HEK293 (cell line): Measurements from ENCODE around the gene BIRC3.
A peak's percentile ranks its signal among the peaks of the same experiment; 100 is the strongest.
"Not testable (repeated sequence)": the region's sequence is repeated elsewhere in the genome, so short reads cannot be mapped to it uniquely, and the experiment has no call there.

Experiments used
- CTCF ChIA-PET: fragments of 350-600 bp; formaldehyde crosslinking; extraction: SDS; loops from one replicate; lab custom pipeline; 2021; ENCODE audit warnings: antibody characterized with exemption; lab: Yijun Ruan, JAX
- POLR2A ChIA-PET: fragments of 300-600 bp; formaldehyde crosslinking; extraction: SDS; loops from one replicate; lab custom pipeline; 2020; ENCODE audit warnings: antibody characterized with exemption, inconsistent platforms; lab: Yijun Ruan, JAX
- H3K27ac ChIP-seq: fragments of 200-500 bp; sonication (Bioruptor generic); 2 replicates; pipeline ENCODE4 v1.5.1; 2014; ENCODE audit warnings: low read depth, low read length, control low read depth, inconsistent platforms; ENCODE audit errors: extremely low read depth
- H3K36me3 ChIP-seq, 2 experiments: fragments of 200-500 bp in 1 of 2; sonication (Bioruptor generic) in 1 of 2; 1 replicate in 1 of 2; 2 replicates in 1 of 2; pipeline ENCODE4 v1.5.1; 2014 to 2017; ENCODE audit warnings: inconsistent platforms in 2 of 2, low read length in 2 of 2; ENCODE audit not compliant: control insufficient read depth in 2 of 2, insufficient read depth in 1 of 2
- H3K4me1 ChIP-seq: fragments of 200-500 bp; sonication (Bioruptor generic); 2 replicates; pipeline ENCODE4 v1.5.1; 2014; ENCODE audit warnings: mild to moderate bottlenecking, low read length, inconsistent platforms; ENCODE audit not compliant: control insufficient read depth, insufficient read depth
- H3K4me3 ChIP-seq: 2 replicates; pipeline ENCODE4 v1.5.1; 2011; ENCODE audit warnings: low read depth, mild to moderate bottlenecking, control low read depth, low read length, moderate library complexity
- H3K9me3 ChIP-seq: fragments of 200-500 bp; sonication (Bioruptor generic); 2 replicates; pipeline ENCODE4 v1.5.1; 2014; ENCODE audit warnings: low read depth, low read length, inconsistent platforms; ENCODE audit not compliant: control insufficient read depth, insufficient read depth
- EGR2 ChIP-seq: fragments of 450-650 bp; formaldehyde crosslinking; IDR thresholded peaks from 2 replicates; pipeline ENCODE4 v1.5.1; 2016; ENCODE audit warnings: low read depth, missing biosample characterization, missing genetic modification characterization
- HOXA7 ChIP-seq: sonication (generic); formaldehyde crosslinking; IDR thresholded peaks from 2 replicates; pipeline ENCODE4 v1.8.1; 2022; ENCODE audit warnings: missing genetic modification reagents, borderline replicate concordance
- ZEB2 ChIP-seq: fragments of 450-650 bp; formaldehyde crosslinking; IDR thresholded peaks from 2 replicates; pipeline ENCODE4 v1.5.1; 2016; ENCODE audit warnings: missing biosample characterization, missing genetic modification characterization
- ZFP41 ChIP-seq: fragments of 450-650 bp; formaldehyde crosslinking; IDR thresholded peaks from 2 replicates; pipeline ENCODE4 v1.5.1; 2016; ENCODE audit warnings: missing biosample characterization, missing genetic modification characterization, borderline replicate concordance
- ZIC2 ChIP-seq: fragments of 450-650 bp; formaldehyde crosslinking; IDR thresholded peaks from 2 replicates; pipeline ENCODE4 v1.5.1; 2016; ENCODE audit warnings: missing biosample characterization, missing genetic modification characterization
- ZNF133 ChIP-seq: fragments of 450-650 bp; formaldehyde crosslinking; IDR thresholded peaks from 2 replicates; pipeline ENCODE4 v1.5.1; 2016; ENCODE audit warnings: missing biosample characterization, missing genetic modification characterization
- ZNF146 ChIP-seq: fragments of 450-650 bp; formaldehyde crosslinking; IDR thresholded peaks from 2 replicates; pipeline ENCODE4 v1.5.1; 2016; ENCODE audit warnings: missing biosample characterization, missing genetic modification characterization
- ZNF174 ChIP-seq: fragments of 450-650 bp; formaldehyde crosslinking; IDR thresholded peaks from 2 replicates; pipeline ENCODE4 v1.5.0; 2017; ENCODE audit warnings: missing biosample characterization, mild to moderate bottlenecking, missing genetic modification characterization
- ZNF211 ChIP-seq: fragments of 450-650 bp; formaldehyde crosslinking; IDR thresholded peaks from 2 replicates; pipeline ENCODE4 v1.5.1; 2016; ENCODE audit warnings: low read depth, missing biosample characterization, missing genetic modification characterization
- ZNF302 ChIP-seq: fragments of 450-650 bp; formaldehyde crosslinking; IDR thresholded peaks from 2 replicates; pipeline ENCODE4 v1.5.1; 2016; ENCODE audit warnings: missing biosample characterization, missing genetic modification characterization, low read depth
- ZNF311 ChIP-seq: fragments of 450-650 bp; formaldehyde crosslinking; IDR thresholded peaks from 2 replicates; pipeline ENCODE4 v1.5.1; 2017; ENCODE audit warnings: missing biosample characterization, missing genetic modification characterization, borderline replicate concordance
- ZNF324 ChIP-seq: fragments of 450-650 bp; formaldehyde crosslinking; IDR thresholded peaks from 2 replicates; pipeline ENCODE4 v1.5.1; 2016; ENCODE audit warnings: missing biosample characterization, missing genetic modification characterization
- ZNF48 ChIP-seq: fragments of 450-650 bp; formaldehyde crosslinking; IDR thresholded peaks from 2 replicates; pipeline ENCODE4 v1.5.1; 2016; ENCODE audit warnings: missing biosample characterization, missing genetic modification characterization
- ZNF501 ChIP-seq: fragments of 450-650 bp; formaldehyde crosslinking; IDR thresholded peaks from 2 replicates; pipeline ENCODE4 v1.5.1; 2016; ENCODE audit warnings: missing biosample characterization, missing genetic modification characterization
- ZNF626 ChIP-seq: fragments of 450-650 bp; sonication (Bioruptor Pico); formaldehyde crosslinking; IDR thresholded peaks from 2 replicates; pipeline ENCODE4 v1.5.1; 2018; ENCODE audit warnings: missing biosample characterization, missing genetic modification characterization, inconsistent platforms
- ZNF677 ChIP-seq: fragments of 450-650 bp; IDR thresholded peaks from 2 replicates; pipeline ENCODE4 v1.5.0; 2018; ENCODE audit warnings: missing biosample characterization, mild to moderate bottlenecking, missing genetic modification characterization, moderate library complexity
- ZNF776 ChIP-seq: fragments of 450-650 bp; formaldehyde crosslinking; IDR thresholded peaks from 2 replicates; pipeline ENCODE4 v1.5.0; 2017; ENCODE audit warnings: missing biosample characterization, missing genetic modification characterization, borderline replicate concordance
- ZNF843 ChIP-seq: fragments of 450-650 bp; formaldehyde crosslinking; IDR thresholded peaks from 2 replicates; pipeline ENCODE4 v1.5.1; 2016; ENCODE audit warnings: missing biosample characterization, missing genetic modification characterization
- ZXDB ChIP-seq: fragments of 450-650 bp; formaldehyde crosslinking; IDR thresholded peaks from 2 replicates; pipeline ENCODE4 v1.5.1; 2016; ENCODE audit warnings: missing biosample characterization, missing genetic modification characterization
- TF ChIP-seq, protein P1 (sequence below): fragments of 450-650 bp; formaldehyde crosslinking; IDR thresholded peaks from 2 replicates; pipeline ENCODE4 v1.5.1; 2017; ENCODE audit warnings: missing biosample characterization, missing genetic modification characterization
- TF ChIP-seq, protein P2 (sequence below): fragments of 450-650 bp; formaldehyde crosslinking; IDR thresholded peaks from 2 replicates; pipeline ENCODE4 v1.5.1; 2016; ENCODE audit warnings: missing biosample characterization, missing genetic modification characterization
- TF ChIP-seq, protein P3 (sequence below): fragments of 450-650 bp; formaldehyde crosslinking; IDR thresholded peaks from 2 replicates; pipeline ENCODE4 v1.5.1; 2016; ENCODE audit warnings: missing biosample characterization, missing genetic modification characterization

The BIRC3 gene

DNA sequence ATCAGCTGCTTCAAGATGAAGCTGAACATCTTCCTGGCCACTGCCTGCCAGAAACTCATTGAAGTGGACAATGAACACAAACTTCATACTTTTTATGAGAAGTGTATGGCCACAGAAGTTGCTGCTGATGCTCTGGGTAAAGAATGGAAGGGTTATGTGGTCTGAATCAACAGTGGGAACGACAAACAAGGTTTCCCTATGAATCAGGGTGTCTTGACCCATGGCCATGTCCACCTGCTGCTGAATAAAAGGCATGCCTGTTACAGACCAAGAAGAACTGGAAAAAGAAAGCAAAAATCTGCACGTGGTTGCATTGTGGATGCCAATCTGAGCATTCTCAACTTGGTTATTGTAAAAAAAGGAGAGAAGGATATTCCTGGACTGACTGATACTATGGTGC is 22.2 kb upstream of the BIRC3 start (continued):
- TF ChIP-seq ZFP41 (tag by site-specific recombination) (no peak), ZNF311 (tag by site-specific recombination) (no peak), ZEB2 (tag by site-specific recombination) (no peak), EGR2 (tag by site-specific recombination) (no peak), ZNF501 (tag by site-specific recombination) (no peak), HOXA7 (CRISPR knock-in tag) (no peak)
- TF ChIP-seq, protein P1, sequence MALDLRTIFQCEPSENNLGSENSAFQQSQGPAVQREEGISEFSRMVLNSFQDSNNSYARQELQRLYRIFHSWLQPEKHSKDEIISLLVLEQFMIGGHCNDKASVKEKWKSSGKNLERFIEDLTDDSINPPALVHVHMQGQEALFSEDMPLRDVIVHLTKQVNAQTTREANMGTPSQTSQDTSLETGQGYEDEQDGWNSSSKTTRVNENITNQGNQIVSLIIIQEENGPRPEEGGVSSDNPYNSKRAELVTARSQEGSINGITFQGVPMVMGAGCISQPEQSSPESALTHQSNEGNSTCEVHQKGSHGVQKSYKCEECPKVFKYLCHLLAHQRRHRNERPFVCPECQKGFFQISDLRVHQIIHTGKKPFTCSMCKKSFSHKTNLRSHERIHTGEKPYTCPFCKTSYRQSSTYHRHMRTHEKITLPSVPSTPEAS (tag by site-specific recombination): no peak
- TF ChIP-seq, protein P2, sequence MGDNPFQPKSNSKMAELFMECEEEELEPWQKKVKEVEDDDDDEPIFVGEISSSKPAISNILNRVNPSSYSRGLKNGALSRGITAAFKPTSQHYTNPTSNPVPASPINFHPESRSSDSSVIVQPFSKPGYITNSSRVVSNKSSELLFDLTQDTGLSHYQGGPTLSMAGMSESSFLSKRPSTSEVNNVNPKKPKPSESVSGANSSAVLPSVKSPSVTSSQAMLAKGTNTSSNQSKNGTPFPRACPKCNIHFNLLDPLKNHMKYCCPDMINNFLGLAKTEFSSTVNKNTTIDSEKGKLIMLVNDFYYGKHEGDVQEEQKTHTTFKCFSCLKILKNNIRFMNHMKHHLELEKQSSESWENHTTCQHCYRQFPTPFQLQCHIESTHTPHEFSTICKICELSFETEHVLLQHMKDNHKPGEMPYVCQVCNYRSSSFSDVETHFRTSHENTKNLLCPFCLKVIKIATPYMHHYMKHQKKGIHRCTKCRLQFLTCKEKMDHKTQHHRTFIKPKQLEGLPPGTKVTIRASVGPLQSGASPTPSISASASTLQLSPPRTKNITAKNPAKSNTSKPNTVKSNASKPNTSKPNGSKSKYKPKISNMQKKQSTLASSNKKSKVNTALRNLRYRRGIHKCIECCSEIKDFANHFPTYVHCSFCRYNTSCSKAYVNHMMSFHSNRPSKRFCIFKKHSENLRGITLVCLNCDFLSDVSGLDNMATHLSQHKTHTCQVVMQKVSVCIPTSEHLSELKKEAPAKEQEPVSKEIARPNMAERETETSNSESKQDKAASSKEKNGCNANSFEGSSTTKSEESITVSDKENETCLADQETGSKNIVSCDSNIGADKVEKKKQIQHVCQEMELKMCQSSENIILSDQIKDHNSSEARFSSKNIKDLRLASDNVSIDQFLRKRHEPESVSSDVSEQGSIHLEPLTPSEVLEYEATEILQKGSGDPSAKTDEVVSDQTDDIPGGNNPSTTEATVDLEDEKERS (tag by site-specific recombination): no peak

DNA sequence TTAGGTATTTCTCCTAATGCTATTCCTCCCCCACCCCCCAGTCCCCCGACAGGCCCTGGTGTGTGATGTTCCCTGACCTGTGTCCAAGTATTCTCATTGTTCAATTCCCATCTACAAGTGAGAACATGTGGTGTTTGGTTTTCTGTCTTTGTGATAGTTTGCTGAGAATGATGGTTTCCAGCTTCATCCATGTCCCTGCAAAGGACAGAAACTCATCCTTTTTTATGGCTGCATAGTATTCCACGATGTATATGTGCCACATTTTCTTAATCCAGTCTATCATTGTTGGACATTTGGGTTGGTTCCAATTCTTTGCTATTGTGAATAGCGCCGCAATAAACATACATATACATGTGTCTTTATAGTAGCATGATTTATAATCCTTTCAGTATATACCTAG is 20.5 kb upstream of the BIRC3 start:
- CTCF ChIA-PET, H3K9me3 ChIP-seq, H3K4me1 ChIP-seq, H3K36me3 ChIP-seq, POLR2A ChIA-PET, H3K27ac ChIP-seq, H3K4me3 ChIP-seq: not testable (repeated sequence)
- peak; percentile 77; the same call in 1 of the 2 replicates for TF ChIP-seq ZNF146
- TF ChIP-seq, all 188 proteins: peak for 1; not testable (repeated sequence) for 187

DNA sequence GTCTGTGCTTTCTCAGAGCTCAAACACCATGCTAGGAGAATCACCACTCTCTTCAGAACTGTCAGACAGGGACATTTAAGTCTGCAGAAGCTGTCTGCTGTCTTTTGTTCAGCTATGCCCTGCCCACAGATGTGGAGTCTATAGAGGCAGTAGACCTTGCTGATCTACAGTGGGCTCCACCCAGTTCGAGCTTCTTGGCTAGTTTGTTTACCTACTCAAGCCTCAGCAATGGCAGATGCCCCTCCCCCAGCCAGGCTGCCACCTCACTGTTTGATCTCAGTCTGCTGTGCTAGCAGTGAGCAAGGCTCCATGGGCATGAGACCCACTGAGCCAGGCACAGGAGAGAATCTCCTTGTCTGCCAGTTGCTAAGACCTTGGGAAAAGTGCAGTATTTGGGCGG is 16.4 kb upstream of the BIRC3 start:
- CTCF ChIA-PET: interaction anchor here (0.8 to 1.4 kb wide), 2 partner anchors 13 to 41 kb away, joined by 3 to 4 read pairs; no protein-coding TSS in a partner anchor
- H3K9me3 ChIP-seq, H3K36me3 ChIP-seq, H3K4me1 ChIP-seq, H3K4me3 ChIP-seq, H3K27ac ChIP-seq, POLR2A ChIA-PET: not testable (repeated sequence)

DNA sequence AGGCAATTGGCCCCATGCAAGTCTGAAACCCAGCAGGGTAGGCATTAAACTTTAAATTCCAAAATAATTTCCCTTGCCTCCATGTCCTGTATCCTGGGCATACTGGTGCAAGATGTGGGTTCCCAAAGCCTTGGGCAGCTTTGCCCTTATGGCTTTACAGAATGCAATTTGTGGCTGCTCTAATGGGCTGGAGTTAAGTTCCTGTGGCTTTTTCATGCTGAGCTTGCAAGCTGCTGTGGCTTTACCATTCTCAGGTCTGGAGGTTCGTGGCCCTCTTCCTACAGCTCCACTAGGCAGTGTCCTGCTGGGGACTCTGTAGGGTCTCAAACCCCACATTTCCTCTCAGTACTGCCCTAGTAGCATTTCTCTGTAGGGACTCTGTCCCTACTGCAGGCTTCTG is 15.0 kb upstream of the BIRC3 start:
- 0 out of 2 replicates have a peak, but pooled peaks cover 3% of the 10 kb centered on the region for H3K4me1 ChIP-seq
- H3K36me3 ChIP-seq: no peaks in the 10 kb centered on the region
- no peak overlapping the region for H3K4me3 ChIP-seq
- H3K27ac ChIP-seq: no peak overlapping the region
- H3K9me3 ChIP-seq: no peaks in the 10 kb centered on the region
- ChIA-PET POLR2A (no interaction called here), CTCF (no interaction called here)
- no peak for TF ChIP-seq ZNF843 (tag by site-specific recombination)
- TF ChIP-seq ZNF211: no peak
- peak; percentile 42 for TF ChIP-seq ZIC2

DNA sequence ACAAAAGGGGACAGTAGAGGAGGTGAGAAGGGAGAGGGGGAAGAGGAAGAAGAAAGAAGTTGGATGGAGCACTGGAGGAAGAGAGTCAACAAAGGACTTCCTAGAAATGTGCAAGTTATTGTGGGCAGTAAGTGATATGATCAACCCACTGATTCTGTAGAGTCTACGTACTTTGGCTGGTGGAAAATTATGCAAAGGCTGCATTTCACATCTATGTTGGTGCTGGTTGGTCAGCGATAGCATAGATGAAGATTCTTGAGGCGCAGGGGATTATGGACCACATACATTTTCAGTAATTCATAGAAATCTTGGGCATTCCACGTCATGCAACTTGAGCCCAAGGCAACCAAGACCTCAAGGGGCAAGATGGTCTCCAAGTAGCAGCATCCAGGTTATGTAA is 12.6 kb upstream of the BIRC3 start:
- POLR2A ChIA-PET: no interaction called here
- TF ChIP-seq ZNF302: no peak
- TF ChIP-seq ZNF48 (tag by site-specific recombination): no peak
- no peak for TF ChIP-seq ZNF776 (tag by site-specific recombination)
- no peak for TF ChIP-seq ZNF174
- no peak for TF ChIP-seq ZNF626 (tag by site-specific recombination)
- no peak for TF ChIP-seq ZNF324
- TF ChIP-seq, protein P3, sequence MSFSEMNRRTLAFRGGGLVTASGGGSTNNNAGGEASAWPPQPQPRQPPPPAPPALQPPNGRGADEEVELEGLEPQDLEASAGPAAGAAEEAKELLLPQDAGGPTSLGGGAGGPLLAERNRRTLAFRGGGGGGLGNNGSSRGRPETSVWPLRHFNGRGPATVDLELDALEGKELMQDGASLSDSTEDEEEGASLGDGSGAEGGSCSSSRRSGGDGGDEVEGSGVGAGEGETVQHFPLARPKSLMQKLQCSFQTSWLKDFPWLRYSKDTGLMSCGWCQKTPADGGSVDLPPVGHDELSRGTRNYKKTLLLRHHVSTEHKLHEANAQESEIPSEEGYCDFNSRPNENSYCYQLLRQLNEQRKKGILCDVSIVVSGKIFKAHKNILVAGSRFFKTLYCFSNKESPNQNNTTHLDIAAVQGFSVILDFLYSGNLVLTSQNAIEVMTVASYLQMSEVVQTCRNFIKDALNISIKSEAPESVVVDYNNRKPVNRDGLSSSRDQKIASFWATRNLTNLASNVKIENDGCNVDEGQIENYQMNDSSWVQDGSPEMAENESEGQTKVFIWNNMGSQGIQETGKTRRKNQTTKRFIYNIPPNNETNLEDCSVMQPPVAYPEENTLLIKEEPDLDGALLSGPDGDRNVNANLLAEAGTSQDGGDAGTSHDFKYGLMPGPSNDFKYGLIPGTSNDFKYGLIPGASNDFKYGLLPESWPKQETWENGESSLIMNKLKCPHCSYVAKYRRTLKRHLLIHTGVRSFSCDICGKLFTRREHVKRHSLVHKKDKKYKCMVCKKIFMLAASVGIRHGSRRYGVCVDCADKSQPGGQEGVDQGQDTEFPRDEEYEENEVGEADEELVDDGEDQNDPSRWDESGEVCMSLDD: no peak
- TF ChIP-seq ZNF677 (tag by site-specific recombination): no peak
- TF ChIP-seq ZNF133 (tag by site-specific recombination): no peak
- TF ChIP-seq ZXDB (tag by site-specific recombination): no peak

More for the DNA sequence above, 12.6 kb upstream of the BIRC3 start:
- Histone ChIP-seq H3K4me3 (no peak overlapping the region), H3K36me3 (no peaks in the 10 kb centered on the region), H3K9me3 (no peaks in the 10 kb centered on the region), H3K4me1 (0 out of 2 replicates have a peak, but pooled peaks cover 3% of the 10 kb centered on the region), H3K27ac (no peak overlapping the region)
- CTCF ChIA-PET: no interaction called here
